ENCODE measurements around the gene SYNPO2L. TPM values are rescaled to one million over a fixed set of nuclear protein-coding genes. Genes with fewer than 3 reads are reported as not detected.

Gene SYNPO2L
- total RNA-seq, 1 experiment from 2014 or later, result 0.22 TPM

DNA sequence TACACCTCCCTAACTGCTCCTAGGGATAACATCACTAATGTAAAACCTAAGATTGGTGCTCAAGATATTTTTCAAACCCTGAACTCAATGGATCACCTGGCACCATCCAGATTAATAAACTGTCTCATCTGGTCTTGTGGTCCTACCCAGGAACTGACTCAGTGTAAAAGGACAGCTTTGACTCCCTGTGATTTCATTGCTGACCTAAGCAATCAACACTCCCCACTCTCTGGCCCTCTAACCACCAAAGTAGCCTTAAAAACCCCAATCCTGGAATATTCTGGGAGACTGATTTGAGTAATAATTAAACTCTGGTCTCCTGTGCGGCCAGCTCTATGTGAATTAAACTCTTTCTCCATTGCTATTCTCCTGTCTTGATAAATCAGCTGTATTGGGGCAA is 58.5 kb downstream of the SYNPO2L start:
- no peak for ATAC-seq
- CTCF ChIA-PET, result interaction anchor here (1.1 kb wide), 1 partner anchor 68 kb away, joined by 4 read pairs; no protein-coding TSS in a partner anchor

More for the DNA sequence above, 58.5 kb downstream of the SYNPO2L start:
- POLR2A ChIA-PET, result no interaction called here
- Mint-ChIP-seq H3K27ac (no peak overlapping the region), H3K4me3 (no peak overlapping the region), H3K4me1 (peaks cover 24% of the 10 kb centered on the region), H3K36me3 (no peaks in the 10 kb centered on the region), H3K27me3 (ENCODE audit: low read depth) (no peaks in the 10 kb centered on the region), H3K9me3 (no peaks in the 10 kb centered on the region)
- DNase-seq (ENCODE audit: low spot score), result no peak
- TF ChIP-seq, protein P1, sequence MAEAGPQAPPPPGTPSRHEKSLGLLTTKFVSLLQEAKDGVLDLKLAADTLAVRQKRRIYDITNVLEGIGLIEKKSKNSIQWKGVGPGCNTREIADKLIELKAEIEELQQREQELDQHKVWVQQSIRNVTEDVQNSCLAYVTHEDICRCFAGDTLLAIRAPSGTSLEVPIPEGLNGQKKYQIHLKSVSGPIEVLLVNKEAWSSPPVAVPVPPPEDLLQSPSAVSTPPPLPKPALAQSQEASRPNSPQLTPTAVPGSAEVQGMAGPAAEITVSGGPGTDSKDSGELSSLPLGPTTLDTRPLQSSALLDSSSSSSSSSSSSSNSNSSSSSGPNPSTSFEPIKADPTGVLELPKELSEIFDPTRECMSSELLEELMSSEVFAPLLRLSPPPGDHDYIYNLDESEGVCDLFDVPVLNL (CRISPR knock-in tag; IDR thresholded peaks at IDR 0.05; ENCODE audit: borderline replicate concordance, low read depth), result no peak
- TF ChIP-seq TEAD4 (CRISPR knock-in tag; IDR thresholded peaks at IDR 0.05) (no peak), CREM (CRISPR knock-in tag; IDR thresholded peaks at IDR 0.05) (no peak), TP53 (CRISPR knock-in tag; IDR thresholded peaks at IDR 0.05) (no peak), RORB (CRISPR knock-in tag; IDR thresholded peaks at IDR 0.05) (no peak), NFATC4 (CRISPR knock-in tag; IDR thresholded peaks at IDR 0.05) (no peak), NFYB (CRISPR knock-in tag; conservative IDR thresholded peaks at IDR 0.05; ENCODE audit: low read depth) (no peak), ELF4 (CRISPR knock-in tag; IDR thresholded peaks at IDR 0.05; ENCODE audit: low read depth) (no peak), GRHL2 (CRISPR knock-in tag; IDR thresholded peaks at IDR 0.05; ENCODE audit: insufficient replicate concordance, severe bottlenecking) (no peak), SOX15 (CRISPR knock-in tag; IDR thresholded peaks at IDR 0.05) (no peak), ZNF396 (CRISPR knock-in tag; IDR thresholded peaks at IDR 0.05; ENCODE audit: borderline replicate concordance) (no peak), JAZF1 (CRISPR knock-in tag; IDR thresholded peaks at IDR 0.05) (no peak), FOXJ3 (CRISPR knock-in tag; IDR thresholded peaks at IDR 0.05; ENCODE audit: borderline replicate concordance) (no peak)
- TF ChIP-seq, protein P2, sequence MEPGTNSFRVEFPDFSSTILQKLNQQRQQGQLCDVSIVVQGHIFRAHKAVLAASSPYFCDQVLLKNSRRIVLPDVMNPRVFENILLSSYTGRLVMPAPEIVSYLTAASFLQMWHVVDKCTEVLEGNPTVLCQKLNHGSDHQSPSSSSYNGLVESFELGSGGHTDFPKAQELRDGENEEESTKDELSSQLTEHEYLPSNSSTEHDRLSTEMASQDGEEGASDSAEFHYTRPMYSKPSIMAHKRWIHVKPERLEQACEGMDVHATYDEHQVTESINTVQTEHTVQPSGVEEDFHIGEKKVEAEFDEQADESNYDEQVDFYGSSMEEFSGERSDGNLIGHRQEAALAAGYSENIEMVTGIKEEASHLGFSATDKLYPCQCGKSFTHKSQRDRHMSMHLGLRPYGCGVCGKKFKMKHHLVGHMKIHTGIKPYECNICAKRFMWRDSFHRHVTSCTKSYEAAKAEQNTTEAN (CRISPR knock-in tag; IDR thresholded peaks at IDR 0.05), result no peak
- TF ChIP-seq, protein P3, sequence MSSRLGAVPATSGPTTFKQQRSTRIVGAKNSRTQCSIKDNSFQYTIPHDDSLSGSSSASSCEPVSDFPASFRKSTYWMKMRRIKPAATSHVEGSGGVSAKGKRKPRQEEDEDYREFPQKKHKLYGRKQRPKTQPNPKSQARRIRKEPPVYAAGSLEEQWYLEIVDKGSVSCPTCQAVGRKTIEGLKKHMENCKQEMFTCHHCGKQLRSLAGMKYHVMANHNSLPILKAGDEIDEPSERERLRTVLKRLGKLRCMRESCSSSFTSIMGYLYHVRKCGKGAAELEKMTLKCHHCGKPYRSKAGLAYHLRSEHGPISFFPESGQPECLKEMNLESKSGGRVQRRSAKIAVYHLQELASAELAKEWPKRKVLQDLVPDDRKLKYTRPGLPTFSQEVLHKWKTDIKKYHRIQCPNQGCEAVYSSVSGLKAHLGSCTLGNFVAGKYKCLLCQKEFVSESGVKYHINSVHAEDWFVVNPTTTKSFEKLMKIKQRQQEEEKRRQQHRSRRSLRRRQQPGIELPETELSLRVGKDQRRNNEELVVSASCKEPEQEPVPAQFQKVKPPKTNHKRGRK (CRISPR knock-in tag; IDR thresholded peaks at IDR 0.05; ENCODE audit: borderline replicate concordance), result no peak
- TF ChIP-seq, protein P4, sequence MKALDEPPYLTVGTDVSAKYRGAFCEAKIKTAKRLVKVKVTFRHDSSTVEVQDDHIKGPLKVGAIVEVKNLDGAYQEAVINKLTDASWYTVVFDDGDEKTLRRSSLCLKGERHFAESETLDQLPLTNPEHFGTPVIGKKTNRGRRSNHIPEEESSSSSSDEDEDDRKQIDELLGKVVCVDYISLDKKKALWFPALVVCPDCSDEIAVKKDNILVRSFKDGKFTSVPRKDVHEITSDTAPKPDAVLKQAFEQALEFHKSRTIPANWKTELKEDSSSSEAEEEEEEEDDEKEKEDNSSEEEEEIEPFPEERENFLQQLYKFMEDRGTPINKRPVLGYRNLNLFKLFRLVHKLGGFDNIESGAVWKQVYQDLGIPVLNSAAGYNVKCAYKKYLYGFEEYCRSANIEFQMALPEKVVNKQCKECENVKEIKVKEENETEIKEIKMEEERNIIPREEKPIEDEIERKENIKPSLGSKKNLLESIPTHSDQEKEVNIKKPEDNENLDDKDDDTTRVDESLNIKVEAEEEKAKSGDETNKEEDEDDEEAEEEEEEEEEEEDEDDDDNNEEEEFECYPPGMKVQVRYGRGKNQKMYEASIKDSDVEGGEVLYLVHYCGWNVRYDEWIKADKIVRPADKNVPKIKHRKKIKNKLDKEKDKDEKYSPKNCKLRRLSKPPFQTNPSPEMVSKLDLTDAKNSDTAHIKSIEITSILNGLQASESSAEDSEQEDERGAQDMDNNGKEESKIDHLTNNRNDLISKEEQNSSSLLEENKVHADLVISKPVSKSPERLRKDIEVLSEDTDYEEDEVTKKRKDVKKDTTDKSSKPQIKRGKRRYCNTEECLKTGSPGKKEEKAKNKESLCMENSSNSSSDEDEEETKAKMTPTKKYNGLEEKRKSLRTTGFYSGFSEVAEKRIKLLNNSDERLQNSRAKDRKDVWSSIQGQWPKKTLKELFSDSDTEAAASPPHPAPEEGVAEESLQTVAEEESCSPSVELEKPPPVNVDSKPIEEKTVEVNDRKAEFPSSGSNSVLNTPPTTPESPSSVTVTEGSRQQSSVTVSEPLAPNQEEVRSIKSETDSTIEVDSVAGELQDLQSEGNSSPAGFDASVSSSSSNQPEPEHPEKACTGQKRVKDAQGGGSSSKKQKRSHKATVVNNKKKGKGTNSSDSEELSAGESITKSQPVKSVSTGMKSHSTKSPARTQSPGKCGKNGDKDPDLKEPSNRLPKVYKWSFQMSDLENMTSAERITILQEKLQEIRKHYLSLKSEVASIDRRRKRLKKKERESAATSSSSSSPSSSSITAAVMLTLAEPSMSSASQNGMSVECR (CRISPR knock-in tag; IDR thresholded peaks at IDR 0.05; ENCODE audit: borderline replicate concordance), result no peak

Other genes with a start within 250 kb of the SYNPO2L start
- 66.7 to 68.2 TPM (median 67.8 TPM) in 3 replicates for gene ANXA7, start 242.0 kb downstream of the SYNPO2L start, total RNA-seq (2021)
- 2.9 to 3.1 TPM (median 3.0 TPM) in 3 replicates for gene MSS51, start 222.5 kb downstream of the SYNPO2L start, total RNA-seq (2021)
- 30.0 to 34.4 TPM (median 32.9 TPM) in 3 replicates for gene PPP3CB, start 160.0 kb downstream of the SYNPO2L start, total RNA-seq (2021)
- 39.8 to 43.8 TPM (median 43.3 TPM) in 3 replicates for gene USP54, start 64.7 kb downstream of the SYNPO2L start, total RNA-seq (2021)
- 3.0 to 5.4 TPM (median 4.4 TPM) in 3 replicates for gene MYOZ1, start 14.6 kb downstream of the SYNPO2L start, total RNA-seq (2021)
- gene AGAP5, start 42.1 kb upstream of the SYNPO2L start, total RNA-seq (2021), result 7.5 to 10.4 TPM (median 9.3 TPM) in 3 replicates
- 64.2 to 74.2 TPM (median 64.5 TPM) in 3 replicates for gene SEC24C, start 88.3 kb upstream of the SYNPO2L start, total RNA-seq (2021)
- gene CHCHD1, start 126.0 kb upstream of the SYNPO2L start, total RNA-seq (2021), result 45.9 to 47.9 TPM (median 45.9 TPM) in 3 replicates
- 50.5 to 59.1 TPM (median 53.2 TPM) in 3 replicates for gene ZSWIM8, start 129.6 kb upstream of the SYNPO2L start, total RNA-seq (2021)
- 26.3 to 32.3 TPM (median 31.1 TPM) in 3 replicates for gene NDST2, start 155.6 kb upstream of the SYNPO2L start, total RNA-seq (2021)
- gene CAMK2G, start 218.5 kb upstream of the SYNPO2L start, total RNA-seq (2021), result 34.9 to 39.9 TPM (median 34.9 TPM) in 3 replicates

Data from WTC11 (cell line).